Bronchial epithelial cell (primary cell): Measurements from ENCODE around the gene UMODL1. TPM values are rescaled to one million over a fixed set of nuclear protein-coding genes. Genes with fewer than 3 reads are reported as not detected.
A peak's percentile ranks its signal among the peaks of the same experiment; 100 is the strongest.

ENCODE experiments used
- DNase-seq: peaks from one replicate; pipeline ENCODE4 v3.0.0-alpha.2; 2010; ENCODE audit warnings: low read depth
- FAIRE-seq: peaks from 2 replicates; lab custom pipeline; 2011; peaks lifted over from hg19 to GRCh38; lab: Jason Lieb, UNC
- H3K27me3 ChIP-seq: 2 replicates; pipeline ENCODE4 v1.5.1; 2011; ENCODE audit warnings: low read length; ENCODE audit not compliant: control insufficient read depth, insufficient read depth
- H3K36me3 ChIP-seq: 2 replicates; pipeline ENCODE4 v1.5.1; 2011; ENCODE audit warnings: low read length; ENCODE audit not compliant: control insufficient read depth, insufficient read depth
- H3K4me3 ChIP-seq: 2 replicates; pipeline ENCODE4 v1.5.1; 2011; ENCODE audit warnings: mild to moderate bottlenecking, low read depth, low read length, control low read depth
- CTCF ChIP-seq: IDR thresholded peaks from 2 replicates; pipeline ENCODE4 v1.5.1; 2011; ENCODE audit warnings: mild to moderate bottlenecking, moderate library complexity, low read length, control low read depth, inconsistent platforms; ENCODE audit not compliant: insufficient read depth, severe bottlenecking
- total RNA-seq: library from RNA; depleted of rRNA; stranded (reverse); fragments of >200 nt; gene quantifications from 2 replicates; pipeline ENCODE4 v1.2.1, GENCODE V29; 2014

UMODL1 gene
- total RNA-seq, 1 donor from 2014 or later: not detected

GRCh38 chr21:42097274-42097673, 26.2 kb downstream of the UMODL1 start:
- Histone ChIP-seq H3K4me3 (no peak overlapping the region), H3K36me3 (no peaks in the 10 kb centered on the region), H3K27me3 (no peaks in the 10 kb centered on the region)
- FAIRE-seq: no peak
- TF ChIP-seq CTCF: no peak
- DNase-seq: no peak

DNA sequence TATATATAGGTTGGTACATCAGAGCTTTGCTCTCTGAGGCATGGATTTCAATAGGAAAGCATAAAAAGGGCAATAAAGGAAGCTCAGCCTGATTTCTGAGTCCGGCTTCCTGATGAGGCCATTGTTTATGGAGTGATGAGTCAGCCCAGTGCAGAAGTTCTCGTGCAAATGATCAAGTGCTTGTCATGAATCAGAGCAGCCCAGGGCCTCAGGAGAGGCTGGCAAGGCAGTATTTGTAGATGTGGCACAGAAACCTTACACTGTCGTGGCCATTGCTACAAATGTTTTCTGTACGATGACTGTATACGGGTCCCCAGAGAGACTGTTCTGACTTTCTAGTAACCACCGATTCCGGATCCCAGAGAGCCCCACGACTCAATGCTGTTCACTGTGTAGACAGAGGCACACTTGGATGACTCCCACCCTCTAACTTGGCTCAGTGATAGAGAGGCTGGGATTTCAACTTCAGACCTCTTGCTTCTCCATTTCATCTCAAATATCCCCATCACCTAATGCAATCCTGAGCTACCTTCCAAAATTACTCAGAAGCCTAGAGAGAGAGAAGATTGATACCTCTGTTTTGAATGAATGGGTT, 26.8 kb downstream of the UMODL1 start:
- FAIRE-seq: peak; percentile 95

DNA sequence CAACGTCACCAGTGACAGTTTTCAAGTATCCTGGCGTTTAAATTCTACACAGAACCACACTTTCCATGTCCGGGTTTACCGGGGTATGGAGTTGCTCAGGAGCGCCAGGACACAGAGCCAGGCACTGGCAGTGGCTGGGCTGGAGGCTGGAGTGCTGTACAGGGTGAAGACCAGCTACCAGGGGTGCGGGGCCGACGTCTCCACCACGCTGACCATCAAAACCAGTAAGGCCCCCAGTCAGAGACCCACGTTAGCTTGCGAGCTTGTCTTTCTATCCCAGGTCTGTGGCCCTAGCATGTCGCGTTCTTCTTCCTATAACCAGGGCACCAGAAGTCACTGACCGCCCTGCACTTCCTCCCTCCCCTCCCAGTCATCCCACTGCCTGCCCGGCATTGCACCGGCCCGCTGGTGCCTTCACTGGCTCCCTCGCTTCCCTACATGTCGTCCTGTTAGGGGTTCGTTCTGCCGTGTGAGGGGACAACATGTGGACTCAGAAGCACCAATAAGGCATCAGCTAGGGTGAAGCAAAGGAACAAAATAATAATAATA, 27.9 kb downstream of the UMODL1 start:
- Histone ChIP-seq H3K36me3 (no peaks in the 10 kb centered on the region), H3K27me3 (peaks cover 2% of the 10 kb centered on the region), H3K4me3 (no peak overlapping the region)
- DNase-seq (no peak), FAIRE-seq (no peak)
- no peak for TF ChIP-seq CTCF

More for the DNA sequence above, 26.8 kb downstream of the UMODL1 start:
- no peaks in the 10 kb centered on the region for H3K36me3 ChIP-seq
- peak; percentile 93 for DNase-seq
- no peaks in the 10 kb centered on the region for H3K27me3 ChIP-seq
- no peak overlapping the region for H3K4me3 ChIP-seq
- TF ChIP-seq CTCF: no peak

- no peak for FAIRE-seq
- H3K36me3 ChIP-seq: no peaks in the 10 kb centered on the region
- H3K4me3 ChIP-seq: no peak overlapping the region
- no peak for TF ChIP-seq CTCF
- no peak for DNase-seq
- H3K27me3 ChIP-seq: peaks cover 5% of the 10 kb centered on the region
Measured at GRCh38 chr21:42101246-42101645, 30.1 kb downstream of the UMODL1 start.

GRCh38 chr21:42102076-42102475, 31.0 kb downstream of the UMODL1 start:
- no peak overlapping the region for H3K4me3 ChIP-seq
- H3K36me3 ChIP-seq: no peaks in the 10 kb centered on the region
- TF ChIP-seq CTCF: no peak
- H3K27me3 ChIP-seq: peaks cover 9% of the 10 kb centered on the region
- DNase-seq: peak; percentile 13
- FAIRE-seq: peak; percentile 7

DNA sequence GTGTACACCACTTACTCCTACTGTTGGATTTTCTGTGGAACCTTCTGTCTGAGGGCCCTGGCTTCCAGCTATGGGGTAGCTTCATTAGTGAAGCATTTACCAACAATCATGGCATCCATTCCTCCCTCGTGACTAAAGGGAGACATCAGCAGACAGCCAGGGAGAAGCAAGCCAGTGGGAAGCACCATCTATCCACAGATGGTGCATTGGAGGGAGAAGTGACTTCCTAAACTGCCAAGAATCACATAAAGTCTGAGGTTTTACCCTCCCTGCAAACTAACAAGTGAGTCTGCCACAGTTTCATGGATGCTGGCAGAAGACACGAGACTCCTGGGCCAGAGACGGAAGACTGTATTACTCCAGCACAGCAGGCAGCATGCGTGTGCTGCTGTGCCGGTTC, 31.4 kb downstream of the UMODL1 start:
- no peak for TF ChIP-seq CTCF
- Histone ChIP-seq H3K4me3 (no peak overlapping the region), H3K27me3 (peaks cover 11% of the 10 kb centered on the region), H3K36me3 (no peaks in the 10 kb centered on the region)
- no peak for FAIRE-seq
- DNase-seq: no peak
